Measurements from ENCODE around the gene SLC45A2.

SLC45A2 gene

DNA sequence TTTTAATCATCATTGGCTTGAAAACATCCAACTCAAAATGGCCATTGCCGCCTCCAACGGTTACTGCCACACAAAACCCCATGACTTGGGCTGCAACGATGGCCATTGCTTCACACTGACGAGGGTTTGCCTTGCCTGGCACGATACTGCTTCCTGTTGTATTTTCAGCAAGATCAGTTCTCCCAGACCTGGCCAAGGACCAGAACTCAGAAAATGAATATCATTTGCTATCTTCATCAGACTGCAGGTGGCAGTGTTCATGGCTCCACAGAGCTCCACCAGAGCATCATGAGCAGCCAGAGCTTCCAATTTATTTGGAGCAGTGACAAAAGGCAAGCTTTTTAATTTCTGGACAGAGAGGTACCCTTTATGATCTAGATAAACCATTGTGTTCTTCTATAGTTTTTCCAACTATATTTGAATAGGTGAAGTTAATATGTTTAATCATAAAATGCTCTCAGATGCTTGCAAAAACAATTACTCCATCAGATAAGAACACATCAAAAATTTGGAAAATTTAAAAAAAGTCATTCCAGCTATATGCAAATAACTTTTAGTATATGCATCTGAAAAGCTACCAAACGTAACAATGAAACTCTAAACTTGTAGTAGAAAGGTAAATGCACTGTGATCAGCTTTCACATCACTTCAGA is 13.0 kb upstream of the SLC45A2 start:
- Histone ChIP-seq H3K9me3 (ENCODE audit: control insufficient read depth, low read length) (no peaks in the 10 kb centered on the region), H3K27ac (ENCODE audit: insufficient read depth, low read length, poor library complexity, severe bottlenecking) (no peak overlapping the region)
- no peak for DNase-seq

DNA sequence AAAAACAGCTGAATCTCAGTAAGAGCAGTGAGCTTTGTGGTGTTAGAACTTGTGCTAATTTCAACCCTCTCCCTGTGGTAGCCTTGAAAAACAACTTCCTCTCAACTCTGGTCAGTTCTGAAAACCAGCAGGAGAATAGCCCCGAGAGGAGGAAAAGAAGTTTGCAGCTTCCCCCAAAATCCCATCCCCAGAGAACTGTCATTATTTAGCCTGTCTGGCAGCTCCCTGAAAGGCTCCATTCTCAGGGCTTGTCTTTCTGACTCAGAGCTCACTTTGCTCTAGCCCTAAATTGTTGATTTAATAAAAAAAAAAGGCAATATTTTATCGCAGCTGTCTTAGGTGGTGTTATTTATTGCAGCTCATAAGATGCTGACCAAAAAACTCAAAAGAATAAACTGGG is 11.4 kb upstream of the SLC45A2 start:
- Histone ChIP-seq H3K27me3 (replicated peaks; ENCODE audit: control insufficient read depth, insufficient read depth, low read length, poor library complexity, severe bottlenecking) (no peaks in the 10 kb centered on the region), H3K4me3 (ENCODE audit: insufficient read depth, low read depth, low read length, poor library complexity, severe bottlenecking) (no peak overlapping the region), H3K9me3 (ENCODE audit: control insufficient read depth, low read length) (no peaks in the 10 kb centered on the region), H3K4me1 (ENCODE audit: control insufficient read depth, insufficient read depth, low read length, poor library complexity, severe bottlenecking) (no peaks in the 10 kb centered on the region), H3K36me3 (ENCODE audit: control insufficient read depth, insufficient read depth, low read length) (peaks cover 6% of the 10 kb centered on the region), H3K27ac (ENCODE audit: insufficient read depth, low read length, poor library complexity, severe bottlenecking) (no peak overlapping the region)
- no peak for DNase-seq

More for the DNA sequence above, 13.0 kb upstream of the SLC45A2 start:
- H3K4me3 ChIP-seq (ENCODE audit: insufficient read depth, low read depth, low read length, poor library complexity, severe bottlenecking) = no peak overlapping the region
- H3K36me3 ChIP-seq (ENCODE audit: control insufficient read depth, insufficient read depth, low read length) = peaks cover 6% of the 10 kb centered on the region
- H3K27me3 ChIP-seq (replicated peaks; ENCODE audit: control insufficient read depth, insufficient read depth, low read length, poor library complexity, severe bottlenecking) = no peaks in the 10 kb centered on the region
- no peaks in the 10 kb centered on the region for H3K4me1 ChIP-seq (ENCODE audit: control insufficient read depth, insufficient read depth, low read length, poor library complexity, severe bottlenecking)

DNA sequence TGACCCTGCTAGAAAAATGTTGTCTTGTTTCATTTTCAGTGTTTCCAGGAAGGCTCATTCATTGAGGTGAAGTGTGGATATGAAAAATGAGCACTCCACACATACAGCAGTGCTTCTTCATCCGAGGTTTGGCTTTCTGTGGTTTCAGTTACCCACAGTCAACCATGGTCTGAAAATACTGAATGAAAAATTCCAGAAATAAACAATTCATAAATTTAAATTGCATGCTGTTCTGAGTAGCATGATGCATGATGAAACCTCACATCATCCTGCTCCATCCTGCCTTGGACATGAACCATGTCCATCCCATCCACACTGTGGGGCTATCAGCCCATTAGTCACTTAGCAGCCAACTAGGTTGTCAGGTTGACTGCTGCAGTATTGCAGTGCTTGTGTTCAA is 10.4 kb upstream of the SLC45A2 start:
- H3K9me3 ChIP-seq (ENCODE audit: control insufficient read depth, low read length) = no peaks in the 10 kb centered on the region
- no peaks in the 10 kb centered on the region for H3K27me3 ChIP-seq (replicated peaks; ENCODE audit: control insufficient read depth, insufficient read depth, low read length, poor library complexity, severe bottlenecking)
- DNase-seq = no peak
- H3K36me3 ChIP-seq (ENCODE audit: control insufficient read depth, insufficient read depth, low read length) = peaks cover 6% of the 10 kb centered on the region
- H3K4me1 ChIP-seq (ENCODE audit: control insufficient read depth, insufficient read depth, low read length, poor library complexity, severe bottlenecking) = no peaks in the 10 kb centered on the region
- no peak overlapping the region for H3K27ac ChIP-seq (ENCODE audit: insufficient read depth, low read length, poor library complexity, severe bottlenecking)
- H3K4me3 ChIP-seq (ENCODE audit: insufficient read depth, low read depth, low read length, poor library complexity, severe bottlenecking) = no peak overlapping the region

DNA sequence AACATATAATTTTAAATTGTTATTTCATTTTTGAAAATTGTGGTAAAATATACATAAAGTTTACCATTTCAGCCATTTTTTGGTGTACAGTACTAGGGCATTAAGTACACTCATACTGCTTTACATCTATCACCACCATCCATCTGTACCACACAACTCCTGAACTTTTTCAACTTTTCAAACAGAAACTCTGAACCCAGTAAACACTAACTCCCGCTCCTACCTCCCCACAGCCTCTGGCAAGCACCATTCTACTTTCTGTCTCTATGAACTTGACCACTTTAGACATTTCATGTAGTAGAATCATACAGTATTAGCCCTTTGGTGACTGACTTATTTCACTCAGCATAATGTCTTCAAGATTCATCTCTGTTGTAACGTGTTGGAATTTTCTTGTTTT is 8.4 kb upstream of the SLC45A2 start:
- H3K27ac ChIP-seq (ENCODE audit: insufficient read depth, low read length, poor library complexity, severe bottlenecking) = no peak overlapping the region
- H3K4me1 ChIP-seq (ENCODE audit: control insufficient read depth, insufficient read depth, low read length, poor library complexity, severe bottlenecking) = no peaks in the 10 kb centered on the region
- H3K27me3 ChIP-seq (replicated peaks; ENCODE audit: control insufficient read depth, insufficient read depth, low read length, poor library complexity, severe bottlenecking) = no peaks in the 10 kb centered on the region
- DNase-seq = no peak
- H3K36me3 ChIP-seq (ENCODE audit: control insufficient read depth, insufficient read depth, low read length) = no peaks in the 10 kb centered on the region
- no peak overlapping the region for H3K4me3 ChIP-seq (ENCODE audit: insufficient read depth, low read depth, low read length, poor library complexity, severe bottlenecking)
- no peaks in the 10 kb centered on the region for H3K9me3 ChIP-seq (ENCODE audit: control insufficient read depth, low read length)

DNA sequence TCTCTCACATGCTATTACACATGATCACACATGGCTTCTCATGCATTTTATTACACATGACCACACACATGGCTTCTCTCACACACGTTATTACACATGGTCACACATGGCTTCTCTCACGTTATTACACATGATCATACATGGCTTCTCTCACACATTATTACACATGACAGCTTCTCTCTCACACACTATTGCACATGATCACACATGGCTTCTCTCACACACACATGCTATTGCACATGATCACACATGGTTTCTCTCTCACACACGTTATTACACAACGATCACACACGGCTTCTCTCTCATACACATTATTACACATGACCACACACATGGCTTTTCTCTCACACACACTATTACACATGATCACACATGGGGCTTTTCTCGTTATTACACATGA is 954 bp upstream of the SLC45A2 start:
- Histone ChIP-seq H3K9me3 (ENCODE audit: control insufficient read depth, low read length) (no peaks in the 10 kb centered on the region), H3K27me3 (replicated peaks; ENCODE audit: control insufficient read depth, insufficient read depth, low read length, poor library complexity, severe bottlenecking) (no peaks in the 10 kb centered on the region), H3K27ac (ENCODE audit: insufficient read depth, low read length, poor library complexity, severe bottlenecking) (no peak overlapping the region), H3K4me3 (ENCODE audit: insufficient read depth, low read depth, low read length, poor library complexity, severe bottlenecking) (no peak overlapping the region), H3K4me1 (ENCODE audit: control insufficient read depth, insufficient read depth, low read length, poor library complexity, severe bottlenecking) (no peaks in the 10 kb centered on the region), H3K36me3 (ENCODE audit: control insufficient read depth, insufficient read depth, low read length) (peaks cover 5% of the 10 kb centered on the region)
- no peak for DNase-seq

DNA sequence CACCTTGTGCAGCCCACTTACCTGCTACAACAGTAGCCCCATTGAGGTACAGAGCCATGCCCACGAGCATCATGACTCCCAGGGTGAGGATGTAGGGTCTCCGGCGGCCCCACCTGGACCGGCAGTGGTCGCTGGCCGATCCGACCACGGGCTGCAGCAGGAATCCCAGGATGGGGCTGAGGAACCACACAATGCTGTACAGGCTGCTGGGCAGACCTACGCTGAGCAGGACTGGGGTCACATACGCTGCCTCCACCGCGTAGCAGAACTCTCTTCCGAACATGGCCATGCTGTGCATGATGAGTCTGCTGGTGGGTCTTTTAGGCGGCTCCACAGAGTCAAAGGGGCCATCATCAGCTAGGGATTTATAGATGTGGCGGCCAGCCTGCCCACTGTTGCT is 315 bp downstream of the SLC45A2 start:
- Histone ChIP-seq H3K4me1 (ENCODE audit: control insufficient read depth, insufficient read depth, low read length, poor library complexity, severe bottlenecking) (no peaks in the 10 kb centered on the region), H3K36me3 (ENCODE audit: control insufficient read depth, insufficient read depth, low read length) (peaks cover 5% of the 10 kb centered on the region), H3K4me3 (ENCODE audit: insufficient read depth, low read depth, low read length, poor library complexity, severe bottlenecking) (no peak overlapping the region), H3K9me3 (ENCODE audit: control insufficient read depth, low read length) (no peaks in the 10 kb centered on the region), H3K27ac (ENCODE audit: insufficient read depth, low read length, poor library complexity, severe bottlenecking) (no peak overlapping the region), H3K27me3 (replicated peaks; ENCODE audit: control insufficient read depth, insufficient read depth, low read length, poor library complexity, severe bottlenecking) (no peaks in the 10 kb centered on the region)
- DNase-seq = no peak

DNA sequence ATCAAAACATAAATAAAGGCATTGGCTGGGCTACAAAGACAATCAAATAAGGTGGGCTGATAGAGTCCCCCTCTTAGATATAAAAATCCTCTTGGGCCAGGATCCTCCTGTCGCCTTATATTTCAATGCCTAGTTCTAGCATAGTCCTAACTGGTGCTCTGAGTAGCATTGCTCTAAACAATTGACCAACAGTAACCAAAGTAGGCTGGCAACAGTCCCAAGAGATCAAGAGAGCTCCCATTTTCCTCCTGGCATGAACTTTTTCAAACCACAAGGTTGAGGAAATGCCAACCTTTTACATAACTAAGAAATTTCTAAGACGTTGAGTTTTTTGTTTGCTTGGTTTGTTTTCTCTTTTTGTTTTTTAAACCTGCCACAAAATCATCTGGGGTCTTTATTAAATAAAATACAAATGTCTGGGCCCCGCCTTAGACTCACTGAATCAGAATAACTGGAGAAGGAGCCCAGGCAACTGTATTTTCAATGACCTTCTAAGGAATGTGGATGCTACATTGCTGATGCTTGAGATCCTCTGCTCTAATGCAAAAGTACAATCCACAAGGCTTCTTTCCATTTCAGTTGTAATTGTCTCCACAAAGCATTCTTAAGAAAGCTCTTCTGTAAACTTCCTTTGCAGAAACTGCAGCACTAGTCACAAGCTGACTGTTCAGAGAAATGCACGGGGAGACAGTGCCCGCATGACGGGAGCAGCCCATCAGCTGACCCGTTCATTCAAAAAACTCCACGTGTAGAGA is 2.9 kb downstream of the SLC45A2 start:
- Histone ChIP-seq H3K36me3 (ENCODE audit: control insufficient read depth, insufficient read depth, low read length) (no peaks in the 10 kb centered on the region), H3K4me1 (ENCODE audit: control insufficient read depth, insufficient read depth, low read length, poor library complexity, severe bottlenecking) (no peaks in the 10 kb centered on the region), H3K27ac (ENCODE audit: insufficient read depth, low read length, poor library complexity, severe bottlenecking) (no peak overlapping the region), H3K9me3 (ENCODE audit: control insufficient read depth, low read length) (no peaks in the 10 kb centered on the region), H3K27me3 (replicated peaks; ENCODE audit: control insufficient read depth, insufficient read depth, low read length, poor library complexity, severe bottlenecking) (no peaks in the 10 kb centered on the region), H3K4me3 (ENCODE audit: insufficient read depth, low read depth, low read length, poor library complexity, severe bottlenecking) (no peak overlapping the region)
- no peak for DNase-seq

DNA sequence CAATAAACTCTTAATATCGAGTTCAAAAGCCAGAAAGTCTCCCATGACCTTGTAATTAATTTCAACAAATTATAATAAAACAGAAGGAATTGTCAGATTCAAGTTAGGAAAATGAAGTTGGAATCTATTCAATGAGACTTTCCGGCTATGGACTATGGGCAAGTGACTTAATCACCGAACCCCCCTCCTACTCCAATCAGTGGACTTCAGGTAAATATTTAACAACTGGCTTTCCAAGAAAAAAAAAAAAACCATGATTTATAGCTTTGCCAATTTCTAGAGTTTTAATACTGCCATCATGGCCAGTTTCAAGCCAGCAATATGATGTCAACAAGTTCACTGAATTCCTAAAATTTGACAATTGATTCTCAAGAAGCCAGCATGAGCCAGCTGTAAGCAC is 4.5 kb downstream of the SLC45A2 start:
- H3K27ac ChIP-seq (ENCODE audit: insufficient read depth, low read length, poor library complexity, severe bottlenecking) = no peak overlapping the region
- DNase-seq = no peak
- H3K9me3 ChIP-seq (ENCODE audit: control insufficient read depth, low read length) = no peaks in the 10 kb centered on the region
- no peaks in the 10 kb centered on the region for H3K4me1 ChIP-seq (ENCODE audit: control insufficient read depth, insufficient read depth, low read length, poor library complexity, severe bottlenecking)
- no peaks in the 10 kb centered on the region for H3K27me3 ChIP-seq (replicated peaks; ENCODE audit: control insufficient read depth, insufficient read depth, low read length, poor library complexity, severe bottlenecking)
- no peak overlapping the region for H3K4me3 ChIP-seq (ENCODE audit: insufficient read depth, low read depth, low read length, poor library complexity, severe bottlenecking)
- H3K36me3 ChIP-seq (ENCODE audit: control insufficient read depth, insufficient read depth, low read length) = no peaks in the 10 kb centered on the region

DNA sequence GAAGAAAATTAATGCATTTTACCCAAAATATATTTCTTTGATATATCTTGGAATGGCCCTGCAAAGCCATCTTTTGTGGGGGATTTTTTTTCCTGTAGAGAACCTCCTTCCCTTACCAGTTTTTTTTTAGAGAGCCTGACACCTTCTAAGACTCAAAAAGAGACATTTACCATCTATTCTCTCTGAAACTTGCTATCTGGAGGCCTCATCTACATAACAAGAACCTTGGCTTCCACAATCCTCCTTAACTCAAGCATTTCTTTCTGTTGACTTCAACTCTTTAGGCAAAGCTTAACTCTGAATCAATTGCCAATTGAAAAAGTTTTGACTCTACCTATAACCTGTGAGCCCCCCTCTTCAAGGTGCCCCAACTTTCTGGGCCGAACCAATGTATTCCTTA is 6.2 kb downstream of the SLC45A2 start:
- H3K36me3 ChIP-seq (ENCODE audit: control insufficient read depth, insufficient read depth, low read length) = no peaks in the 10 kb centered on the region
- H3K27ac ChIP-seq (ENCODE audit: insufficient read depth, low read length, poor library complexity, severe bottlenecking) = no peak overlapping the region
- H3K4me1 ChIP-seq (ENCODE audit: control insufficient read depth, insufficient read depth, low read length, poor library complexity, severe bottlenecking) = no peaks in the 10 kb centered on the region

DNA sequence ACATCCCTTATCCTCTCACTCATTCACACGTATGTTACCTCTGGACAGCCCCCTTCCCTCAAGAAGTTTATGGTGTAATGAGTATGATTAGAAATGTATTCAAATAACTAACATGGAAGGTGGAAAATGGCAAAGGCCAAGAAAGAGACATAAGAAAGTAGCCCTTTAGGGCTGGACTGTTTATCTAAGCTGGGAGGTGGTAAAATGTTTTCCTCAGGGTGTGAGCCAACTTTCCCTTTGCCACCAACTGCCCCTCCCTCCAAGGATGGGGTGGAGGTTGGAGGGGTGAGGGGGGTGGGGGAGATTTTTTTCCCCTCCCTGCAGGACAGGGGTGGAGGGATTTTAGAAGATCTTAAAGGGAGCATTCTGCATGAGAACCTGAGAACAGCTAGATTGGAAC is 8.2 kb downstream of the SLC45A2 start:
- Histone ChIP-seq H3K27me3 (replicated peaks; ENCODE audit: control insufficient read depth, insufficient read depth, low read length, poor library complexity, severe bottlenecking) (no peaks in the 10 kb centered on the region), H3K4me3 (ENCODE audit: insufficient read depth, low read depth, low read length, poor library complexity, severe bottlenecking) (no peak overlapping the region), H3K4me1 (ENCODE audit: control insufficient read depth, insufficient read depth, low read length, poor library complexity, severe bottlenecking) (no peaks in the 10 kb centered on the region), H3K9me3 (ENCODE audit: control insufficient read depth, low read length) (no peaks in the 10 kb centered on the region), H3K27ac (ENCODE audit: insufficient read depth, low read length, poor library complexity, severe bottlenecking) (no peak overlapping the region), H3K36me3 (ENCODE audit: control insufficient read depth, insufficient read depth, low read length) (no peaks in the 10 kb centered on the region)
- DNase-seq = no peak

More for the DNA sequence above, 6.2 kb downstream of the SLC45A2 start:
- no peaks in the 10 kb centered on the region for H3K27me3 ChIP-seq (replicated peaks; ENCODE audit: control insufficient read depth, insufficient read depth, low read length, poor library complexity, severe bottlenecking)
- no peak overlapping the region for H3K4me3 ChIP-seq (ENCODE audit: insufficient read depth, low read depth, low read length, poor library complexity, severe bottlenecking)
- no peaks in the 10 kb centered on the region for H3K9me3 ChIP-seq (ENCODE audit: control insufficient read depth, low read length)
- DNase-seq = no peak
